HepG2 (cell line): Measurements from ENCODE around the gene TEX22. TPM values are rescaled to one million over a fixed set of nuclear protein-coding genes. Genes with fewer than 3 reads are reported as not detected.

Experiments used
- ATAC-seq: fragments of 200-7000 bp; cut with Tn5 transposase; 3 replicates; pipeline ENCODE4 v1.9.1; 2020; ENCODE audit warnings: mild to moderate bottlenecking, moderate library complexity
- BruUV-seq: library from RNA; stranded (reverse); fragments of 400-500 nt; replicated peaks from 2 replicates; lab custom pipeline; 2021; lab: Mats Ljungman, UMichigan
- CTCF ChIA-PET: fragments of 300-600 bp; formaldehyde crosslinking; extraction: SDS; loops from one replicate; lab custom pipeline; 2021; ENCODE audit warnings: low total read pairs, inconsistent platforms, low intra/inter-chr PET ratio; lab: Yijun Ruan, JAX
- POLR2A ChIA-PET: fragments of 350-600 bp; sonication (Branson Sonifier 250); formaldehyde crosslinking; loops from one replicate; lab custom pipeline; 2020; ENCODE audit warnings: antibody characterized with exemption, inconsistent platforms; lab: Yijun Ruan, JAX
- DNase-seq: peaks from one replicate; pipeline ENCODE4 v3.0.0-alpha.2; 2015; ENCODE audit warnings: low spot score
- FAIRE-seq: peaks from 3 replicates; lab custom pipeline; 2011; peaks lifted over from hg19 to GRCh38; lab: Jason Lieb, UNC
- H2AFZ ChIP-seq: one replicate; pipeline ENCODE4 v1.6.1; 2011; ENCODE audit warnings: low read length, inconsistent platforms
- H3K27ac ChIP-seq: fragments of 300-600 bp; 3 replicates; pipeline ENCODE4 v1.8.0; 2011; ENCODE audit warnings: mixed run types, mild to moderate bottlenecking, mixed read lengths, low read length, inconsistent platforms; ENCODE audit not compliant: insufficient read depth; ENCODE audit errors: extremely low read length
- H3K27me3 ChIP-seq, 2 experiments: fragments of 200-600 bp in 1 of 2; 2 replicates in 1 of 2; 3 replicates in 1 of 2; pipeline versions ENCODE4 v1.6.0 to v1.8.0; 2011; ENCODE audit warnings: low read length in 2 of 2, mild to moderate bottlenecking in 2 of 2, moderate library complexity in 2 of 2, inconsistent platforms in 1 of 2; ENCODE audit not compliant: insufficient read depth in 2 of 2, control insufficient read depth in 1 of 2
- H3K36me3 ChIP-seq, 2 experiments: fragments of 200-600 bp in 1 of 2; replicated peaks in 1 of 2; 2 replicates in 1 of 2; 3 replicates in 1 of 2; pipeline versions ENCODE4 v1.5.1 to v1.8.0; 2011; ENCODE audit warnings: low read length in 2 of 2, inconsistent platforms in 1 of 2; ENCODE audit not compliant: insufficient read depth in 2 of 2, control insufficient read depth in 1 of 2
- H3K4me1 ChIP-seq: 2 replicates; pipeline ENCODE4 v1.5.1; 2012; ENCODE audit warnings: low read length, inconsistent platforms; ENCODE audit not compliant: insufficient read depth
- H3K4me2 ChIP-seq: 2 replicates; pipeline ENCODE4 v1.6.0; 2011; ENCODE audit warnings: low read depth, low read length, inconsistent platforms
- H3K4me3 ChIP-seq, 3 experiments: fragments of 200-600 bp in 1 of 3; sonication (generic), shearing (Covaris generic) in 1 of 3; replicated peaks in 1 of 3; 2 replicates each; pipeline ENCODE4 v1.5.1; 2011 to 2016; ENCODE audit warnings: low read length in 3 of 3, inconsistent platforms in 2 of 3, low read depth in 2 of 3, mild to moderate bottlenecking in 2 of 3, control low read depth in 1 of 3, mixed read lengths in 1 of 3; ENCODE audit not compliant: insufficient read depth in 1 of 3
- H3K79me2 ChIP-seq: one replicate; pipeline ENCODE4 v1.6.1; 2011; ENCODE audit warnings: low read length, inconsistent platforms; ENCODE audit not compliant: insufficient read depth
- H3K9ac ChIP-seq: 2 replicates; pipeline ENCODE4 v1.6.0; 2011; ENCODE audit warnings: mild to moderate bottlenecking, low read depth, low read length, inconsistent platforms; ENCODE audit not compliant: insufficient read depth
- H3K9me3 ChIP-seq: 2 replicates; pipeline ENCODE4 v1.5.1; 2012; ENCODE audit warnings: mild to moderate bottlenecking, low read length
- H4K20me1 ChIP-seq: 2 replicates; pipeline ENCODE4 v1.6.0; 2011; ENCODE audit warnings: inconsistent platforms, mild to moderate bottlenecking, low read length, moderate library complexity; ENCODE audit not compliant: insufficient read depth
- BCL6 ChIP-seq: IDR thresholded peaks from 2 replicates; pipeline ENCODE4 v1.6.1; 2016; ENCODE audit warnings: missing genetic modification reagents, missing compliant biosample characterization
- CCDC6 ChIP-seq: sonication (generic); formaldehyde crosslinking; IDR thresholded peaks from 2 replicates; pipeline ENCODE4 v1.8.1; 2022; ENCODE audit warnings: mild to moderate bottlenecking, missing genetic modification reagents, moderate library complexity
- HNRNPK ChIP-seq: fragments of 200-400 bp; formaldehyde crosslinking; IDR thresholded peaks from 2 replicates; pipeline ENCODE4 v1.6.1; 2018; ENCODE audit warnings: low read length, low read depth, moderate library complexity, mild to moderate bottlenecking; ENCODE audit not compliant: poor library complexity, severe bottlenecking
- HOXA7 ChIP-seq: sonication (generic); formaldehyde crosslinking; IDR thresholded peaks from 2 replicates; pipeline ENCODE4 v1.8.1; 2022; ENCODE audit warnings: mild to moderate bottlenecking, missing genetic modification reagents, moderate library complexity
- MAFF ChIP-seq: IDR thresholded peaks from 2 replicates; pipeline ENCODE4 v1.6.1; 2011; ENCODE audit warnings: low read depth, low read length, improper control_type of control experiment
- MAFK ChIP-seq, 2 experiments: IDR thresholded peaks in 1 of 2; conservative IDR thresholded peaks in 1 of 2; 2 replicates each; pipeline ENCODE4 v1.6.1; 2011; ENCODE audit warnings: improper control_type of control experiment in 2 of 2, low read length in 2 of 2
- NFIC ChIP-seq: IDR thresholded peaks from 2 replicates; pipeline ENCODE4 v1.6.1; 2012; ENCODE audit warnings: mild to moderate bottlenecking, low read length, inconsistent platforms
- POLR2AphosphoS5 ChIP-seq: IDR thresholded peaks from 2 replicates; pipeline ENCODE4 v1.6.1; 2012; ENCODE audit warnings: low read depth, low read length
- RBM22 ChIP-seq: fragments of 200-400 bp; formaldehyde crosslinking; optimal IDR thresholded peaks from 2 replicates; pipeline ENCODE3; 2017; ENCODE audit warnings: mild to moderate bottlenecking, low read length, moderate library complexity
- REPIN1 ChIP-seq: sonication (generic); formaldehyde crosslinking; IDR thresholded peaks from 2 replicates; pipeline ENCODE4 v1.8.0; 2022; ENCODE audit warnings: missing genetic modification reagents, low read depth, mild to moderate bottlenecking, borderline replicate concordance
- ZBED4 ChIP-seq: sonication (generic); formaldehyde crosslinking; IDR thresholded peaks from 2 replicates; pipeline ENCODE4 v1.4.0; 2020; ENCODE audit warnings: missing genetic modification reagents, borderline replicate concordance
- WGBS: methylation state at CpG from one replicate; pipeline ENCODE4 v1.1.6; 2017; ENCODE audit warnings: low lambda C conversion rate; 5-methylcytosine and 5-hydroxymethylcytosine counted together
- in situ Hi-C: cut with HindIII; loops from 2 replicates; pipeline ENCODE4 v1.10.0; 2017; ENCODE audit warnings: low pct_unique_long_range_greater_than_20kb; ENCODE audit not compliant: extremely low pct_ligation_motif_present
- intact Hi-C: fragments of 100-400 bp; cut with micrococcal nuclease; formaldehyde crosslinking; loops from one replicate; pipeline ENCODE4 v1.10.0; 2022; ENCODE audit not compliant: unreplicated experiment
- polyA plus RNA-seq, 8 experiments: library from polyadenylated mRNA; depleted of rRNA in 3 of 8; stranded (reverse) in 7 of 8; unstranded in 1 of 8; fragments of >200 nt; fragmentation: Illumina TruSeq in 4 of 8; extraction: Trizol in 4 of 8; gene quantifications; 2 replicates each; pipeline versions ENCODE4 v1.2.1 to v1.2.3, GENCODE V29; 2011 to 2016; ENCODE audit warnings: low read depth in 4 of 8, missing spikeins in 1 of 8, mixed read lengths in 1 of 8; ENCODE audit not compliant: insufficient read depth in 1 of 8
- total RNA-seq, 5 experiments: library from RNA; depleted of rRNA; stranded (reverse); fragments of >200 nt; fragmentation: Illumina TruSeq; extraction: Trizol; gene quantifications; 2 replicates each; pipeline ENCODE4 v1.2.3, GENCODE V29; 2016; ENCODE audit warnings: low read depth in 1 of 5

Gene TEX22
- total and polyA plus RNA-seq, 2 of the 13 experiments (the other 11 are each of a cell fraction or from before 2014, with no cell fraction given): 0.07 to 0.27 TPM

GRCh38 chr14:105401699-105402098, 3.4 kb downstream of the TEX22 start:
- Histone ChIP-seq H3K4me1 (peaks cover 26% of the 10 kb centered on the region), H3K27ac (no peak overlapping the region), H3K36me3 (peaks cover 0 to 4% of the 10 kb centered on the region in 2 experiments; a peak in 4 of 5 replicates), H3K27me3 (no peaks in the 10 kb centered on the region; a peak in 2 of 5 replicates), H3K4me3 (no peak overlapping the region), H2AFZ (no peak overlapping the region), H3K4me2 (no peak overlapping the region), H4K20me1 (no peaks in the 10 kb centered on the region), H3K9me3 (no peaks in the 10 kb centered on the region), H3K9ac (no peak overlapping the region), H3K79me2 (peaks cover 14% of the 10 kb centered on the region)
- 98% methylated on average over 9 of the region's 9 CpGs for WGBS
- ChIA-PET CTCF (no interaction called here), POLR2A (no interaction called here)
- no peak for DNase-seq
- in situ Hi-C loops: no loop called here
- ATAC-seq: no peak
- BruUV-seq: no TSS peak
- intact Hi-C loops: no loop called here
- no peak for FAIRE-seq
- TF ChIP-seq ZBED4 (CRISPR knock-in tag) (no peak), RBM22 (peak; percentile 55), POLR2AphosphoS5 (peak; percentile 19; the same call in 1 of the 2 replicates)
- TF ChIP-seq, all 625 proteins: peak for 2

GRCh38 chr14:105408592-105408991, 10.3 kb downstream of the TEX22 start:
- ChIA-PET CTCF (no interaction called here), POLR2A (interaction anchor here (1.5 kb wide), 1 partner anchor 10 kb away, joined by 12 read pairs; the partner anchor contains the start of gene TEX22)
- peaks cover 28% of the 10 kb centered on the region for H3K4me1 ChIP-seq
- no peaks in the 10 kb centered on the region; the same call in 1 of the 2 replicates for H4K20me1 ChIP-seq
- TF ChIP-seq MAFF: peak; percentile 93
- TF ChIP-seq CCDC6 (CRISPR knock-in tag): no peak
- TF ChIP-seq BCL6: no peak
- TF ChIP-seq NFIC: no peak
- no peak for TF ChIP-seq REPIN1 (CRISPR knock-in tag)
- TF ChIP-seq MAFK (conservative IDR thresholded peaks at IDR 0.05 in 1 of 2, IDR thresholded peaks at IDR 0.05 in 1 of 2; ENCODE audit: low read length in 2 of 2): peak; percentile 93 to 95
- no peak for TF ChIP-seq HOXA7 (CRISPR knock-in tag)
- no peak for TF ChIP-seq HNRNPK
- no peak overlapping the region for H3K4me2 ChIP-seq
- in situ Hi-C loops (no loop called here), intact Hi-C loops (no loop called here)
- no peak overlapping the region for H3K27ac ChIP-seq
- H3K9me3 ChIP-seq: no peaks in the 10 kb centered on the region
- H3K4me3 ChIP-seq: no peak overlapping the region
- no peaks in the 10 kb centered on the region for H3K36me3 ChIP-seq
- no peaks in the 10 kb centered on the region for H3K79me2 ChIP-seq
- H3K9ac ChIP-seq: no peak overlapping the region
- no TSS peak for BruUV-seq
- FAIRE-seq: no peak
- H2AFZ ChIP-seq: no peak overlapping the region
- no peak for ATAC-seq
- no peak for DNase-seq
- WGBS: 61% methylated on average over 13 of the region's 13 CpGs
- peaks cover 2 to 43% of the 10 kb centered on the region in 2 experiments; a peak in 4 of 5 replicates for H3K27me3 ChIP-seq
